GM18951 (cell line): Measurements from ENCODE around the gene PIP5K1C.

Source experiments
- POLR2A ChIP-seq: IDR thresholded peaks from 4 replicates; pipeline ENCODE4 v1.6.1; 2011; ENCODE audit warnings: mild to moderate bottlenecking; ENCODE audit not compliant: insufficient read length, insufficient read depth; ENCODE audit errors: extremely low read depth
- in situ Hi-C: fragments of 300-500 bp; cut with MboI; formaldehyde crosslinking; loops from one replicate; pipeline ENCODE4 v1.12.0; 2022; ENCODE audit warnings: low sequenced_read_pairs, mixed read lengths, inconsistent platforms; ENCODE audit not compliant: unreplicated experiment

PIP5K1C gene

GRCh38 chr19:3684054-3684816 lies 16.0 kb downstream of the PIP5K1C start:
- in situ Hi-C loops = no loop called here
- TF ChIP-seq POLR2A = no peak

- no peak for TF ChIP-seq POLR2A
- in situ Hi-C loops = no loop called here
Measured at GRCh38 chr19:3683405-3684053, 16.7 kb downstream of the PIP5K1C start.

GRCh38 chr19:3682741-3683404 lies 17.4 kb downstream of the PIP5K1C start:
- in situ Hi-C loops = no loop called here
- TF ChIP-seq POLR2A = no peak

- TF ChIP-seq POLR2A = no peak
- in situ Hi-C loops = no loop called here
Measured at GRCh38 chr19:3682286-3682685, 18.0 kb downstream of the PIP5K1C start.

GRCh38 chr19:3680939-3681338 lies 19.3 kb downstream of the PIP5K1C start:
- in situ Hi-C loops = no loop called here
- no peak for TF ChIP-seq POLR2A

GRCh38 chr19:3679581-3679980 lies 20.7 kb downstream of the PIP5K1C start:
- in situ Hi-C loops = no loop called here
- no peak for TF ChIP-seq POLR2A

GRCh38 chr19:3679138-3679537 lies 21.1 kb downstream of the PIP5K1C start:
- in situ Hi-C loops = no loop called here
- no peak for TF ChIP-seq POLR2A

GRCh38 chr19:3678188-3678587 lies 22.1 kb downstream of the PIP5K1C start:
- in situ Hi-C loops = no loop called here

GRCh38 chr19:3674784-3675543 lies 25.3 kb downstream of the PIP5K1C start:
- in situ Hi-C loops = no loop called here
- TF ChIP-seq POLR2A = no peak

More at GRCh38 chr19:3678188-3678587, 22.1 kb downstream of the PIP5K1C start:
- no peak for TF ChIP-seq POLR2A

GRCh38 chr19:3673506-3674439 lies 26.5 kb downstream of the PIP5K1C start:
- no peak for TF ChIP-seq POLR2A
- in situ Hi-C loops = no loop called here

- no peak for TF ChIP-seq POLR2A
- in situ Hi-C loops = no loop called here
Measured at GRCh38 chr19:3672993-3673392, 27.3 kb downstream of the PIP5K1C start.

- in situ Hi-C loops = no loop called here
- no peak for TF ChIP-seq POLR2A
Measured at GRCh38 chr19:3672575-3672948, 27.7 kb downstream of the PIP5K1C start.
